NCI-H1930 (cell line): ENCODE measurements around the gene RPS6KA2.

Experiments used
- DNase-seq, 2 experiments: peaks; one replicate each; lab custom pipeline; 2025; lab: John Stamatoyannopoulos, UW

RPS6KA2 gene

DNA sequence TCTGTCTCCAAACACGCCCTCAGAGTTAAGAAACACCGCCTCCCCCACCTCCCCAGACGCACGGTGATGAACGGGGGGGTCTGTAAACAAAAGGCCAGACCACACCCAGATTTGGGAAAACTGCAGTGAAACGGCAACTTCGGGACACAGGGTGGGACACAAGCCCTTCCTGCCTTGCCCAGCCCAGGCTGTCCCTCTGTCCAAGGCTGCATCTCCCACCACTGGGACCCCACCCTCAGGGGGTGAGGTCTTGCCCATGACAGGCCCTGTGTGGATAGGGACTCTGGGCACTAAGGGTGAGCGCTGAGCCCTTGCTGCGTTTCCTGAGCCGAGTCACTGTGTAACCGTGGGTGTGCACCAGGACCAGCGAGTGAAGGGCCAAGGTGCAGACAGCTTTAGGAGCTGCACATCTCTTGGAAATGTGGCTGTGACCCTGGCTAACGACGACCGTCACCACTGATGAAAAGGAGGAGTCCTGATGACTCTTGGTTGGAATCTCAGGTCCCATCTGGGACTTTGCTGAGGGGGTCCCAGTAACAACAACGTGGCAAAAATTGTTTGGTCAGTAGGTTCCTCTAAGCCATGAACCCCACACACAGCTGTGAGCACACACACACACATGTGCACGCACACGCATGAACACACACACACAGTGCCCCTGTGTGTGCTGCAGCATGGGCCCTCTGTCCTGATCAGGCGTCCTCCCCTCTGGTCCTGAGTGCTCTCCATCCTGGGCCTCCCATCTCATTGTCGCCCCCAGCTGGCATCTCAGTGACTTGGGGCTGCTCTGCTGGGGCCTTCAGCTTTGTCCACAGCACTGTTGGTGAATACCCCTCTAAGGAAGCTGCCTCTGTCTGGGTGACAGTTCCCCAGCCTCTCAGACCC, 141.2 kb downstream of the RPS6KA2 start:
- DNase-seq, result no peak

GRCh38 chr6:166484863-166485262, 142.2 kb downstream of the RPS6KA2 start:
- DNase-seq, result no peak

DNA sequence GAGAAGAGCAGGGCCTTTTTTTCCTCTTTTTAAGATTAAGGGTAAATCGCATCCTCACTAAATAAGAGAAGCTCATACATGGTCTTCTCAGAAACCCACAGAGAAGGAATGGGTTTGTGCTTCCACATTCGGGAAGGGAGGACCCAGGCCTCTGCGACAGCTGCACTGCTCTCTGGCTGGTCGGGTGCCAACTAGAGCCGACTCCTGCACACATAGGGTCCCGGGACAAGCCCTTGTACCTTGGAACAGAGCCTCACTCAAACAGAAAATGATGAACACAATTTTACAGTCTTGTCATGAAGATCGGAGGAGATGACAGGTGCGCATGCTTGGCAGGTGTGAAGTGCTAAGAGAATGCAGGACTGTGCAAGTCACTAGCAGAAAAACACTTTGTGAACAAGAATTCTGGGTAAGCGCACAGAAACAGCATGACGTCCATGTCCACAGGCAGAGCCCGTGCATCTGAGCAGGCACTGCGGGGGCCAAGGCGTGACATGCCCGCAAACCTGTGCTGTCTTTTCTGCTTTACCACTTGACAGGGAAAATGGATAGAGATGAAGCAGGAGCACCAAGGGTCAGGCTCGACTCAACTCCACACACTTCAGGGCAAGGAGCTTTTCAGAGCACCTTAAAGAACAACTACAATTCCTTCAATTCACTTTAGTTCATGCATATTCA, 143.3 kb downstream of the RPS6KA2 start:
- no peak for DNase-seq

- no peak for DNase-seq
Measured at GRCh38 chr6:166483026-166483425, 144.0 kb downstream of the RPS6KA2 start.

- DNase-seq, result no peak
Measured at GRCh38 chr6:166478782-166479592, 148.1 kb downstream of the RPS6KA2 start.

DNA sequence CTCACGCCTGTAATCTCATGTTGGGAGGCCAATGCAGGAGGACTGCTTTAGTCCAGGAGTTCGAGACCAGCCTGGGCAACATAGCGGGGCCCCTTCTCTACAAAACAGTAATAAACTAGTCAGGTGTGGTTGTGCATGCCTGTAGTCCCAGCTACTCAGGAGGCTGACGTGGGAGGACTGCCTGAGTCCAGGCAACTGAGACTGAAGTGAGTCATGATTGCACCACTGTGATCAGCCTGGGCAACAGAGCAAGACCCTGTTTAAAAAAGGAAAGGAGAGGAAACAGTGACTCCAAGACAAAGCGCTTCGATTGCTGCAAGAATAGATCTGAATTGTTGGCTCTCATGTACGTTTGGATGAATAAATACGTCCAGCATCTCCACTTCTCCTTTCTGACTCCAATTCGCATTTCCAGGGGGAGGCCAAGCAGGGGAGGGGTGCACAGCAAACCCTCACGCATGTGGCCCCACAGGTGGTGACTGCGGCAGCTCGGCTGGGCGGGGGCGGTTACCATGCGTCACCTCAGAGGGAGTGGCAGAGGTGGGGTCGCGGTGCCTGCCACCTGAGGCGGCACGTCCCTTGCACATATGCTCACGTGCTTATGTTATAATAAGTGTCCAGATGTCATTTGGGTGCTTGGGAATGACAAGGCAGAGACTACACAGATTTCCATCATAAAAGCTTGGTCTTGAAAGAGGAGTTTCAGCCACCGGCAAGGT, 149.2 kb downstream of the RPS6KA2 start:
- no peak for DNase-seq

GRCh38 chr6:166476634-166477215, 150.3 kb downstream of the RPS6KA2 start:
- no peak for DNase-seq

GRCh38 chr6:166476061-166476591, 150.9 kb downstream of the RPS6KA2 start:
- DNase-seq, result no peak

- DNase-seq, result no peak
Measured at GRCh38 chr6:166474721-166475565, 152.1 kb downstream of the RPS6KA2 start.

DNA sequence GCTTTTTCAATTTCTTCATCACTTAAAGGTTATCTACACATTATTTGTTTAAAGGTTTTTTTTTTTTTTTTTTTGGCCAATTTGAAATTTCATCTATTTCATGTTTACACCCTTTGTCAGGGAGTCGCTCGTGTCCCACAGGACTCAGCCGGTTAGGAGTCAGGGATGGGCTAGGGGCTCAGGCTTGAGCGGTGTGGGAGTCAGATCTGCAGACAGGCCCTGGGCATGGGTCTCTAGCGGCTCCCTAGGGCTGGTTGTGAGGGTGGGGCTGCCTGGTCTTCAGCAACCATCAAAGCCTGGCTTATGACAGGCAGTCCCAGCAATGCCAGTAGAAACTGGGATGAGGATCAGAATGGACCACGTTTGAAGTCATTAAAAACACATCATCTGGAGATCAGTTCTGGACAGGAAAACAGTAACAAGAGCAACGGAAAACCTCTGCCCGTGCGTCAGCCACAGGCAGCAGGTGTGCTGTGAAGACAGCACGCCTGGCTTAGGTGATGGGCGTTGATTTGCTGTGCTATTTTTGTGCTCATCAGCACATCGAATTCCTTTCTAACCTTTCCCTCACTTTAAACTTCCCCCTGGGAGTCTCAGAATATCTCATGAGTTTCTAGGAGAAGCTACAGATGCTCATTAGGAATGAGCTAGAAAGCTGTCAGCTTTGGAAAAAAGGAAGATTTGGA, 153.0 kb downstream of the RPS6KA2 start:
- DNase-seq, result no peak

- DNase-seq, result no peak
Measured at GRCh38 chr6:166472636-166473035, 154.4 kb downstream of the RPS6KA2 start.

- no peak for DNase-seq
Measured at GRCh38 chr6:166471797-166472260, 155.2 kb downstream of the RPS6KA2 start.

GRCh38 chr6:166470863-166471410, 156.1 kb downstream of the RPS6KA2 start:
- DNase-seq, result no peak

GRCh38 chr6:166470029-166470862, 156.8 kb downstream of the RPS6KA2 start:
- DNase-seq, result no peak

DNA sequence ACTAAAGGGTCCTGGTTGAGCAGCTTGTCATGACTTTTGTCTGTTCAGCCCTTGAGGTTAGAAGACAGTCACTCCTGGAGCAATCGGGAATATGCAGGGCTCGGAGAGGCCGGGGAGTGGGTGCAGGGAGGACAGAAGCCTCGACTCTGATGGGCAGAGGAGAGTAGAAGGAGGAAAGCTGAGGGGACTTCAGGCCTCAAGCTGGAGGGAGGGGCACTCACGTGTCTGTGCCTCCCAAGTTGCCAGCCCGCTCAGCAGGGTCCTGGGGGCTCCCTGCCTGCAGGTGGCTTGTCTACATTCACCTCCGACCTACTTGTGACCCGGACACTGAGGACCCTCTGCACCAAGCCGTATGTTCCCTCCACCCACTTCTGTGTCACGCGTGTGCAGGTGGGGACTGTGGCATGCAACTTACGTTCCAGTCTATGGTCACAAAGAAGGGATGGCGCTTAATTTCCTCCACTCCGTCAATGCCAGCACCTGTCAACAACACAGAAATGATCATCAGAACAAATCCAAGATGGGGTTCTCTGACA, 157.6 kb downstream of the RPS6KA2 start:
- no peak for DNase-seq

DNA sequence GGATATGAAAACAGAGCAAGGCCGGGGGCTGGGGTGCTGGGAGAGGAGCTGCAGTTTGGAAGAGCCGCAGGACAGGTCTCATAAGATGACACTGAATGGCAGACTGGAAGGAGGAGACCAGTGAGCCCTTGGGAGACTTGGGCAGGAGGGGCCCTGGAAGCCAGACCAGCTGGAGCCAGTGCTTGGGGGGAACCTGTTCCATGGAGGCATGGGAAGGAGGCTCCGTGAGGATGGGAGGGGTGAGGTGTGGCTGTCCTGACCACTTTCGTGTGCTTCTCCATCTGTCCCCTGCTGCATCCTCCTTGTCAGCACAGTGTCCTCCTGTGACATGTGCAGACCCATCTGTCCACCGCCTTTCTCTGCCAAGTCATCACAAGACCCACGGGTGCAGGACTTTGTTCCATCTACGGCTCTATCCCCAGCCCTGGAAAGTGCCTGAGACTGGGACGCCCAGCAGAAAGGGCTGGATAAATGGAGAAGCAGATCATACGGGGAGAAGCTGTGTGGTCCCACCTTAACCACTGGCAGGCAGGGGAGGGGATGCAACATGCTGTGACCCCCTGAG, 159.5 kb downstream of the RPS6KA2 start:
- DNase-seq, result no peak
